ENCODE results near the gene HRH2.

Gene HRH2

DNA sequence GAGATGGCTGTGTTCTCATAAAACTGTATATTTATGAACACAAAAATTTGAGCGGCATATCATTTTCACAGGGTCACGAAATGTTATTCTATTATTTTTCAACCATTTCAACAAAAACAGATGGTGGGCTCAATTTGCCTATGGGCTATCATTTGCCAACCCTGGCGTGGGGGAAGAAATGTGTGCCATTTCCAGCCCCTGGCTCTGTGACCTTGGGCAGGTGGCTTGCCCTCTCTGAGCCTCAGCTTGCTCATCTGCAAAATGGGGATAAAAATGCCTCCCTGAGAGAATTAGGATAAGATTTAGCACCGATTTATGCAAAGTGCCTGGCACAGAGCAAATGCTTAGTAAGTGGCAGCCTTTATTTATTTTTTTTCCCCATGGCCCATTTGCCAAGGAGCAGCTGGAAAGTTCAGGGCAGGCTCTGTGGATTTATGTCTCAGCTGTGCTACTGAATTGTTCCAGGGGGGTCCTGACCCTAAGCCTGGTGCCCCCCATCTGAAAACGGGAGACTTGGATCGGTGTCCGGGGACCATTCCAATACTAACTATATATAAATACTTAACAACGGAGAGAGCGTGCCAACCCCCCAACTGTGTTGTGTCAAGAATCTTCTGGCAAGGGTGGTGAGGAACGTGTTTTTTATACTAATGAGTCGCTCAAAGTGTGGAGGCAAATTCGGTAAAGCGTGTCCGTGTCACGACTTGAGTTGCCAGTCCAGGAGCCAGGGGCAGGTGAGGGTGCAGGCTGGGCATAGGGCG, 34.5 kb downstream of the HRH2 start:
- DNase-seq (ENCODE audit: low spot score): no peak

DNA sequence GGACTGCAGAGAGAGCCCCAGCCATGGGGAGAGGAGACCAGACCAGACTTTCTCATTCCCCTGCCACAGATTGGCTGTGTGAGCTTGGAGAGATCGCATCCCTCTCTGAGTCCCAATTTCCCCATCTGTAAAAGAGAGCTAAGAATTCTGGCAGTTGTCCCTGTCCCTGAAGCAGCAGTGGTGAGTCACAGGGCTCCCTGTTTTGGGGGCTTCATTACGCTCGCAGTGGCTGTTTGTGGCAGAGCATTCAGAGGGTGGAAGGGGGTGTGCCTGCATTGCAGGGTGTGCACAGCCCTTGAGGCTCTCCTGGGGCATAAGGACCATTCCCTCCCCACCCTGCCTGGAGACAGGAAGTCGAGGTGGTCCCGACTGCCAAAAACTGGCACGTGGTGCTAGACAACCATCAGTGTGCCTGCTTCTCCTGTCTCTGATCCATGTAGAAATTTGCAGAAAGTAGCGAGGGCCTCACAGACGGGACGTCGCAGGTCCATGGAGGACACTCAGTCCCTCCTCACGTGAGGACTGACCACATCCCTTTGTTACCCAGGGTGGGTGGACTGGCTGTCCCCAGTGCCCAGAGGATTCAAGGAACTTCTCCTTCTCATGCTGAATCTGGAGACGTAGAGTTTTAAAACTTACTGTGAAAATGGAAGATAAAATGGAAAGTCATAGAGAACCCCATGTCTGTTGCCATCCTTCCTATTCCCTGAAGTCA, 35.3 kb downstream of the HRH2 start:
- DNase-seq (ENCODE audit: low spot score): no peak

DNA sequence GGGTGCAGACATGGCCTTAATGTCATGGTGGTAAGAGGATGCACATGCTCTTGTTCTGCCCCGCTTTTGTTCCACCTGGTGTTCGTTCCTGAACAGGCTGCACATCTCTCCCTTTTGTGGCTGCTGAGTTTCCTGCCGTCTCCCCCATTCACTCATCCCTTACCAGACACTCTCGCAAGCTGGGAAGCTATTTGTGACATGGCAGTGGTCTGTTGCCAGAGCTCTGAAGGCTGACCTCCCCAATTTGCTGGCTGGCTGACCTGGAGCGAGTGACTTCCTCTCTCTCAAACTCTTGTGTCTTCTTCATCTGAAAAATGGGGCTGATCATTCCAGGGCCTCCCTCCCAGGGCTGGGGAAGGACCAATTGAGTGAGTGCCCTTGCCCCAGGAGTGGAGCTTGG, 35.9 kb downstream of the HRH2 start:
- no peak for DNase-seq (ENCODE audit: low spot score)

DNA sequence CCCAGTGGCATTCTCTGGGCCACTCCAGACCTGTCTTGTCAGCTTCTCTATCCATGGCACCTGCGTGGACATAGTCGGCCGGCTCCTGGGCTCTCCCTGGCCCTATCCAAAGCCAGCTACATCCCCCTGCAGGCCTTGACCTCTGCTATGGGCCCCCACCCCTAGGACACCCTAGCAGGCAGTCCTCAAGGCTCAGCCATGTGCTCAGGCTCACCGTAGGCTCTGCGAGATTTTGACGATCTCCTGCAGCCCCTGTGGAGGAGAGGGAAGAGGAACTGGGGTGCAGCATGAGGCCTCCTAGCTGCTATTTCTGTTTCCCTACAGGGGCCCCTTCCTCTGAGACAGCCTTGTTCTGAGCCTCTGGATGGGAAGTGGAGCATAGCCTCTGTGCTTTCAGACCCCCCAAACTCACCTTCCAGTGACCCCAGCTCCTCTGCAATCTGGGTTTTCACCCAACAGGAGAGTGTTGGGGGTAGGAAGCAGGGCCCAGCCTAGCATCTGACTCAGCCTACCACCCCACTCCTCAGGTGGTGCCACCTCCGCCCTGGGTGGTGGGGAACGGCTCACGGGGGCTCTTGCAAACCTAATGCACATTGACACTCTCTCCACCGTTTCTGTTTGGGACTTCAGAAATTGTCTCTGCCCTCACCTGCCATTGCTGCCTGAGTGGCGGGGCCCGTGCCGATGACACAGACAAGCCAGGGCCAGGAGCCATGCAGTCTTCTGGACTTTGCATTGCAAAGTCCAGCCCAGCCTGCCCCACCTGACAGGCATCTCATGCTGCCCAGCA, 36.7 kb downstream of the HRH2 start:
- DNase-seq (ENCODE audit: low spot score): no peak

DNA sequence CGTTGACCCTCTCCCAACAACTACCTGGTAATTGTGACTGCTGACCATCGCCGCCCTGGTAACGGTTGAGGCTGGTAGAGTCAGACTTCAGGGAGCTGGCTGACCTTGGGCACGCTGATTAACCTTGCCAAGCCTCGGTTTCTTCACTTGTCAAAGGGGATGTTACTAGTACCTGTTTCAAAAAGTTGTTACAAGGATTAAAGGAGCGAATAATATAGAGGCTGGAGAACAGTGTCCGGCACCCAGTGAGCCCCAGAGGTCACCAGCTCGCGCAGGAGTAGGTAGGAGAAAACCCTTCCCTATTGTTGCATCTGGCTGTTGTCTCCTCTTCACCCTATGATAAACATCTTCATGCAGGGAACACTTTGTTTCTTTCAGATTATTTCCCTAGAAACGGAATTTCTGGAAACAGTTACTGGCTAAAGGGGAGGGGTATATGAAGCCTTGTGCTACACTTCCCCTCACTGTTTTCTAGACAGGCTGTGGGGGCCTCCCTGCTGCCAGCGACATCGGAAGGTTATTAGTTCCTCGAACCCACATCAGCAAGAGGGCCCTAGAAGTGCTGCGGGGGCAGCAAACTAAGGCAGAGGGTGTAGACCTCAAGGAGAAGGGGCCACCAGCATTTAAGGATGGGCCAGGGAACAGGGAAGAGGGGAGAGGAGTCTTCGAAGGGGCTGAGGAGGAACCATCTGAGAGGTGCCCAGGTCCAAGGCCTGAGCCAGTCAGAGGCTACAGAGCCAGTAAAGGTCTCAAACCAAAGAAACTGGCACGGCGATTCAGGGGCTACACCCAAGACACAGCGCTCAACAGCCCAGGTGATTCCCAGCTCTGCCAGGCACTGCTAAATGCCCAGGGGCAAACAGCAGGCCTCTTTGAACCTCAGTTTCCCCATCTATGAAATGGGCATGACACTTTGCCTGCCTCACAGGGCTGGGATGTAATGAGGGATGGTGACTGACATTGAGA, 37.6 kb downstream of the HRH2 start:
- DNase-seq (ENCODE audit: low spot score): no peak

DNA sequence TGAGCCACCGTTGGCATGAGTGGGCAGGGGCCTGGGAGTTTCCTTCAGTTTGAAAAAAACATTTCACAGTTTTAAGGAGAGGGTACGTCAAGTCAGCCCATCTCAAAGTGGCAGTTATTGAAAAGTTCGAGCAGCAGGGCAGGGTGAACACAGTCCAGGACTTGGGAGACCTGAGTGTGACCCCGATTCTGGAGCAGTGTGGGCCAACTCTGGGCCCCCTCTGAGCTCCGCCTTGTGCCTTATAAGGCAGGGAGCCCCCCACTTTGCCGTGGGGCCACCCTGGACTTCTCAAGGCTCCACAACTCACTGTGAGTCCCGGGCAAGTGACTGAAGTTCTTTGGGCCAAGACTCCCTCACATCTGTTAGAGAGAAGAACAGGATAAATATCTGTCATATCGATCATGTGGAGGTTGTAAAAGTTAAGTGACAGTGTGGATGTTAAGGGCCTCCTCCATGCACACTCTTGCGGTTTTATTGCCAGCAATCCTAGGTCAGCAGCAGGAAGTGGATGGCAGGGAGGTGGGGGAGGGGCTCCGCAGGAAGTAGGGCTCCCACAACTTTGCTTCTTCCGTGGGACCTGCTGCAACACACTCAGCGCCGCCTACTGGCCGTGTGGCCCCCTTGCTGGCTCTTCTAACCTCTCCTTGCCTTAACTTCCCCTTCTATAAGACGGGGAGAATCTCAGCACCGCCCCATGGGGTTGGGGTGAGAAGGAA, 38.4 kb downstream of the HRH2 start:
- peak; percentile 68 for DNase-seq (ENCODE audit: low spot score)

DNA sequence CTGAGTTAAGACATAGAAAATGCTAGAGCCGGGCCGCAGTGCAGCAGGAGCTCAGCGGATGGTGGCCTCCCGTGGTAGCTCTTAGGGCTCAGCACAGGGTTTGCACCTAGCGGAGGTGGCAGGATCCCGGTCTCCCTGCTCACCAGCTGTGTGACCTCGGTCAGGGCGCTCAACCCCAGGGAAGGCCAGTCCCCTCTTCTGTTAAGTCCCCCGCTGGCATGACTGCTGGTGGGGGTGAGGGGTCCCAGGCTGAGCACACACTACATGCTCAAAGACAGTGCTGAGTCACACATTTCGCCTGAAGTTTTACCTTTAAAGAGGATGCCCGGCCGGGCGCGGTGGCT, 39.0 kb downstream of the HRH2 start:
- DNase-seq (ENCODE audit: low spot score): no peak

DNA sequence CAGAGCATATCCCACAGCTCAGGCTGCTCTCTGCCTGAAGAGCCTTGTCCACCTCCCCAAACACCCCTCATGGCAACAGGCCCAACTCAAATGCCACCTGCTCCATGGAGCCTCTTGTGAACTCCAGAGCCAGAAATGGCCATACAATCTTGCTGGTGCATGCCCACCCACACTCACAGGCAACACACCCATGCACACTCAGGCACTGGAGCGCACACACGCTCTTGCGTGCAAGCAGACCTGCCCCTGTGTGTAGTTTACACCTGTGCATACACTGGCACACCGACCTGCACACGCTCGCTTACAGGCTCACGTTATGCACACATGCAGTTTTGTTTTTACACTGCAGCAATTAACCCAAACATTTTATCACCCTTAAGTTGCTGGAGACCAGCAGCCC, 40.0 kb downstream of the HRH2 start:
- DNase-seq (ENCODE audit: low spot score): no peak

DNA sequence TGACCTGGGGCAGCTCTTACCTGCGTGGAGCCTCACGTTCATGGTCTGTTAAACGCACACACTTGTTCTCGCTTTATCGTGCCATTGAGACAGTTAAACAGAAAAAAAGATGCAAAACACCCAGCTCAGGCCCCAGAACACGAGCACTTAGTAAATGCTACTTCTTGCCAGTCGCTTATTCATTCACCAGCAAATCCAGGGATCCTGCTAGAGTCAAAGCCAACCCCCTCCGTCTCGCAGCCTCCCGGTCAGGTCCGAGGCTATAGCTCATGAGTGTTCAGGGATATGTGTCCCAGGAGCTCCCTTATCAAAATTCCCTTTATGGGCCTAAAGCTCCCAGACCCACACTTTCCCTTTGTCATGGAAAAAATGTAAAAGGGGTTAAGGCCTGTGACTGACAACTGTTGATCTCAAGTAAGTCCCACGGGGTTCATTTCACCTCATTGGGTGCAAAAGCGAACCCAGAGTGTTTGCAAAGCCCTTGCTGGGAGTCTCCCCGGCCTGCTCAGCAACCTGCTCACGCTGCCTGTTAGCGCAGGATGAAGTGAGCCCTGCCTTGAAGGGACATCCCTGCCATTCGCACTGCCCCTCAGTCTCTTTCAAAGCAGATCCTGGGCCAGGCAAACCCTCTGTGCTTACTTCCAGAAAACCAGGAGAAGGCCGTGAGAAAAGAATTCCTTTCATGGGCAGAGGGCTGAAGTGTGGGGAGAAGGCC, 40.7 kb downstream of the HRH2 start:
- no peak for DNase-seq (ENCODE audit: low spot score)

DNA sequence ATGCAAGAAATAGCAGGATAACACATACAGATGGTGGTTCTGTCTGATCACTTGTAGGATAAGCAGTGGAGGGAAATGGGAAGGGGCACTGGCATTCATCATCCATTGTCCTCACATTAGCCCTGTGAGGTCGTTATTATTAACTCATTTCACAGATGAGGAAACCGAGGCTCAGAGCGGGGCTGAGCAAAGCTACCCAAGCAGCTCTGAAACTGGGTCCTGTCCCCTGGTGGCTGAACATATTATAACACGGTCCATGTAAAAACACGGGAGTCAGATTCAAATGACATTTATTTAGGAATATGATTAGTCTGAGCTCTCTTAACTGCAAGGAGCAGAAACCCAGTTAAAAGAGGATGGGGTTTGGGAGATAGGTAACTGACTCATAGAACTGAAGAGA, 43.1 kb downstream of the HRH2 start:
- DNase-seq (ENCODE audit: low spot score): no peak

DNA sequence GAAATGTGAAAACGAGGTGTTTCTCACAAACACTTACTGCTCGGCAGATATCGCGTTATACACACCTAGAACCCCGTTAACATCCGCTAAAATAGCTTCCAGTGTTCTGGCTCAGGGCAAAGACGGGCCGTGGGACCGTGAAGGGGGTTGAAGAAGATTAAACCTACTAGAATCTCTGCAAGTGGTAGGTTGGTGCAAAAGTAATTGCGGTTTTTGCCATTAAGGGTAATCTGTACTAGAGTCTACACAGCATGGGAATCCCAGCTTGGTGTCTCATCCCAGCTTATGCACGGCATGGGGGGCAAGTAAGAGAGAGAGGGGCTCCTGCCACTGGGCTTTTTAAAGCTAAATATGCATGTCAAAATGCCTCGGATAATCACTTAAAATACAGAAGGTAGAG, 43.9 kb downstream of the HRH2 start:
- DNase-seq (ENCODE audit: low spot score): no peak

DNA sequence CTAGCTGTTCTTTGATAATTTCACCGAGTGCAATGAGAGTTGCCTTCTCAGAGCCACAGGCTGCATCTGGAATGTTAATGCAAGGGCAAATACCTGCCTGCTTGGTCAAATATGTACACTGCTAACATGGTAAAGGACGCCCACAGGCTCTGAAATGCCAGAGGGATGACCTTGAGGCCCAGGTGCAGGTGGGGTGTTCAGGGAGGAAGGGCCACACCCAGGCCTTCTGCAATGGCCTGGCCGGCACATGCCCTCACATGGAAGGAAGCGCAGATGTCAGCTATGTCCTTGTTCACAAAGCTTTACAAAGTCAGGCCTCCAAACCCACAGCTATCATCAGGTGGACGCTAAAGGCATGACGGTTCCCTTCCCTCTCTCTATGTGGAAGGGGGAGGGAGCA, 48.6 kb downstream of the HRH2 start:
- no peak for DNase-seq (ENCODE audit: low spot score)

DNA sequence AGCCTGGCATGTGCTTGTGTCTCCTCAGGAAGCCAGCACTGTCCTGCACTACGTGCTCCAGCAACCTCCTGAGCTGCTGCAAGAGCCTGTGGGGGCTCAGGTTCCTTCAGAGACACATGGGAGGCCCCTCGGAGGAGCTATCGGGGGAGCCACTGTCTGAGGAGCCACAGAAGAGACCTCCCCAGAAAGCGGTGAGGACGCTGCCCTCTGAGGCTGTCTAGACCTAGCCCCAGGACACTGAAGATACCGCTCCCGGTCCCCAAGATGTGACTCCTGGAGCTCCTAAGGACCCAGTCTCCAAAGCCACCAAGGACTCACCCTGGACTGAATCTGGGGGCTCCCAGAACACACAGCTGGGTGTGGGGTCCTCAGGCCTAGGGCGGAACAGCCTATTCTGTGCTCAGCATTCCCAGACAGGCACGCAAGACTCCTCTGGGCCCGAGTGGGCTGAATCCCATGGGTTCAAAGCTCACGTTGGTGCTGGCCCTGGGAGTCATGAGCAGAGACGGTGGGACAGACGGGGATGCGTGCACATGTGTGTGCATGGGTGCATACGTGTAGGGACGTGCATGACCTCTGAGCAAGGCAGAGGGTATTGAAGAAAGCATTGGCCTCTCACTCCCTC, 50.0 kb downstream of the HRH2 start:
- no peak for DNase-seq (ENCODE audit: low spot score)

DNA sequence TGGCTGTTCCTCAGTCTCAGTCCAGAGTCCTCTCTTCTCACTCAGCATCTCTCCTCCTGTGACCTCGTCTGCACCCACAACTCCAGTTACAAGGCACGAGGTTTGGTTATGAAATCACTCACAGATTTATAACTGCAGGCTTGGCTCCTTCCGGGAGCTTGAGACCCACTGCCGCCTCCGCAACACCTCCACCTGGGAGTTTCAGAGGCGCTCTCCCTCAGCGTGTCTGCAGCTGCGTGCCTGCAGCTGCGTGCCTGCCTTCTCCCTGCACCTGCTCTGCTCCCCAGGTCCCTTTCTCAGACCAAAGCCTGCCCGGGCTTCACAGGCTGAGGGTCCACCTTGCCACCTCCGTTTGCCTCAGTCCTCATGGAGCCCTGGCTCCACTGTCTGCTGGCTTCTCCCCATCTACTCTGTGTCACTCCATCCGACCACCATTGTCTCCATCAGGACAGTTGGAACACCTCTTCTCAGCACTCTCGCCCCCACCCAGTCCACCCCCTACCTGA, 51.5 kb downstream of the HRH2 start:
- no peak for DNase-seq (ENCODE audit: low spot score)

DNA sequence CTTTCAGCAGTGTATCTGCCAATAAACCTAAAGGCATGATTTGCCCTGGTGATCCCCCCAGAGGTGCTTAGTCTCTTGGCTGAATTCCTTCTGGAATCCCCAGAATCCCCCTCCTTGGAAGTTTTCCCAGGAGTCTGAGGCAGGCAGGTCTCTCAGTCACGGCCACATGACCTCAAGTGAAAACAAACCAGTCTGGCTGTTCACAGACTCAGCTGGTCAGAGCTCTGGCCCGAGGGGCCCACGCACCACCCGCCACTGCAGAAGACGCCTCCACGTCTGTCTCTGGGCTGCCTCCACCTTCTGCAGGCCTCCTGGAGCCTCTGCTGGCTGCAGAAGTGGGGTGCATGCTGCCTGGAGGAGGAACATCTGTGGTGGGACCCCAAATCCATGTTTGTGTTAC, 52.5 kb downstream of the HRH2 start:
- DNase-seq (ENCODE audit: low spot score): no peak

DNA sequence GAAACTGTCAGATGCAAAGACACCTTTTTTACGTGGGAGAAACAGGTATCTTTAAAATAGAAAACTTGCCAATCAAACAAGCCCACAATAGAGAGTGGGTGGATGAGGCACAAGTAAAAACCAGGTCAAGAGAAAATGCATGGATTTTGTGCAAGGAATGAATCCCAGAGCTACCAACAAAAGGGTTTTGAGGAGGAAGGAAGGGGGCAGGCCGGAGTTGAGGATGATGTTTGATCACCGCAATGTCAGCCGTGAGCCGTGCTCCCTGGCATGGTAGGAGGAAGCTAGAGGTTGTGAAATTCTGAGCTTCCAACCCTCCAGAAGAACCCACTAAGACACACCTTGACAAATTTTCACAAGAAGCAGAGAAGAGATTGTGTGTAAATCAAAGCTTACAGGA, 53.2 kb downstream of the HRH2 start:
- DNase-seq (ENCODE audit: low spot score): no peak

DNA sequence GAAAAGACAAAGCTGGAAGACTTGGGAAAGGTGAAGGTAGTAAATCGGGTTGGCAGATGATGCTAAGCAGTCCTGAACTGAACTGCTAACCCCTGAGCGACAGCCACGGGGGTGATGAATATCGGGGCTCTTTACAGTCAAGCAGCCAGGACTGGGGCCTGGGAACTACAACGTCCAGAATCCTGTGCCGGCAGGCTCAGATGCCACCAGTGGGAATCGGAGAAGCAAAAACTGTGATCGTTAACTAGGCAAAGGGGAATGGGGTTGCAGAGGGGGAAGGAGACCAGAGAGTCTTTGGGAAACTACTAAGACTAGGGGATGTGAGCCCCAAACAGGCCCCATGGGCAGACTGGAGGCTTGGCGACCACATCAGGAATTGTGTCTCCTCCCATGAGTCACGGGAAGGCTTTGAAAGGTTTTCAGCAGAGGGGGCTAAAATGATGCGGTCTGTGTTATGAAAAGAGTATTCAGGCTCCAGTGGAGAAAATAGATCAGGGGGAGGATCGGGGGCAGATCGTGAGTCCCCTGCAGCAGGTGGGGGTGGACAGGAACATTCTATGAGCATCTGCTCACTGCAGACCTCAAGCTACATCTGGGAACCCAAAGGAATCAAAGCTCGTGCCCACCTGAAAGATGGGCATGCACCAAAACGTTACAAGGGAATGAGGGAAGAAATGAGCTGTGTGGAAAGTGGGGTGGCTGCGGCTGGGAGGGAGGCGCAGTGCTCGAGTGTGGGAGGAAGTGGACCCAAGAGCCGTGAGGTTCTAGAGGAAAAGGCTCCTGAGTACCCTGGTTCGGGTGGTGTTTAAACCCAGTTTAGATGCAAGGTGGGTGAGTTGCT, 53.8 kb downstream of the HRH2 start:
- DNase-seq (ENCODE audit: low spot score): no peak

DNA sequence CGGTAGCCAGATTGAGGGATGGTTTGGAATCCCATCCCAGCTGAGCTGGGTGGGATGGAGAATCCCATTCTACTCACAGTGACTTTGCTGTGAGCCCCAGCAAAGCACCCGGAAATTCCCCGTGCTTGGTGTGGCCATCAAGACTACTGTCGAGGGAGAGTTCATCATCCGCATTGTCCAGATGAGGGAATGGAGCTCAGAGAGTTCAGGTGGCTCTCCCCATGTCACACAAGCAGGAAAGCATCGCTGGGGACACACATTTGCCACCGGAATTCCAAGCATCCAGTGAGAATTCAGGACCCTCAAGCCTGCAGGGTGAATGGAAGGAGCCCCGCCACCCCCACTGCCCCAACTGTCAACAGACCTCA, 54.4 kb downstream of the HRH2 start:
- DNase-seq (ENCODE audit: low spot score): no peak

DNA sequence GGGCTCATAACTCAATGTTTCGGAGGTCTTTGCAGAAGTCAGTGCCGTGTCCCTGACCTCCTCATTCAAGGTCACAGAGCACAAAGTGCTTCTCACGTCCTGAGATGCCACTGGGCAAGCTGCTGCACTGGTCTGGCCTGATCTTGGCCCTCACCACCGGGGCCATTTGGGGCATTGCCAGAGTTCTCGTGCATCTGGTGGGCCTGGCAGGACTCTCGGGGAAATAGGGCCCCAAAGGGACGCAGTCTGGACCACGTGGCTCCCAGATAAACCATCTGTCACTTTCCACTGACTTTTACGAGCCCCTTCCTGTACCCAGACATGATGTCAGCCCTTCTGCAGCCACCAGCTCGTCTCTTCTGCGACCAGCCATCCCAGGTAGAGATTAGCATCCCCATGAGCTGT, 54.8 kb downstream of the HRH2 start:
- DNase-seq (ENCODE audit: low spot score): no peak
